HEK293 (cell line): ENCODE results near the gene C5orf34.

Source experiments
- CTCF ChIA-PET: fragments of 350-600 bp; formaldehyde crosslinking; extraction: SDS; loops from one replicate; lab custom pipeline; 2021; ENCODE audit warnings: antibody characterized with exemption; lab: Yijun Ruan, JAX
- POLR2A ChIA-PET: fragments of 300-600 bp; formaldehyde crosslinking; extraction: SDS; loops from one replicate; lab custom pipeline; 2020; ENCODE audit warnings: antibody characterized with exemption, inconsistent platforms; lab: Yijun Ruan, JAX
- H3K27ac ChIP-seq: fragments of 200-500 bp; sonication (Bioruptor generic); 2 replicates; pipeline ENCODE4 v1.5.1; 2014; ENCODE audit warnings: low read depth, low read length, control low read depth, inconsistent platforms; ENCODE audit errors: extremely low read depth
- H3K36me3 ChIP-seq, 2 experiments: fragments of 200-500 bp in 1 of 2; sonication (Bioruptor generic) in 1 of 2; 1 replicate in 1 of 2; 2 replicates in 1 of 2; pipeline ENCODE4 v1.5.1; 2014 to 2017; ENCODE audit warnings: inconsistent platforms in 2 of 2, low read length in 2 of 2; ENCODE audit not compliant: control insufficient read depth in 2 of 2, insufficient read depth in 1 of 2
- H3K4me1 ChIP-seq: fragments of 200-500 bp; sonication (Bioruptor generic); 2 replicates; pipeline ENCODE4 v1.5.1; 2014; ENCODE audit warnings: mild to moderate bottlenecking, low read length, inconsistent platforms; ENCODE audit not compliant: control insufficient read depth, insufficient read depth
- H3K4me3 ChIP-seq: 2 replicates; pipeline ENCODE4 v1.5.1; 2011; ENCODE audit warnings: low read depth, mild to moderate bottlenecking, control low read depth, low read length, moderate library complexity
- H3K9me3 ChIP-seq: fragments of 200-500 bp; sonication (Bioruptor generic); 2 replicates; pipeline ENCODE4 v1.5.1; 2014; ENCODE audit warnings: low read depth, low read length, inconsistent platforms; ENCODE audit not compliant: control insufficient read depth, insufficient read depth
- HOXD13 ChIP-seq: sonication (generic); formaldehyde crosslinking; IDR thresholded peaks from 2 replicates; pipeline ENCODE4 v1.8.0; 2022; ENCODE audit warnings: missing genetic modification reagents, borderline replicate concordance
- KLF10 ChIP-seq: fragments of 450-650 bp; IDR thresholded peaks from 2 replicates; pipeline ENCODE4 v1.5.1; 2018; ENCODE audit warnings: missing biosample characterization, mild to moderate bottlenecking, missing genetic modification characterization
- TCF7L2 ChIP-seq: IDR thresholded peaks from 2 replicates; pipeline ENCODE4 v1.6.1; 2011; ENCODE audit warnings: low read depth, mild to moderate bottlenecking, inconsistent platforms, low read length, moderate library complexity, borderline replicate concordance
- YY1 ChIP-seq: fragments of 450-650 bp; formaldehyde crosslinking; IDR thresholded peaks from 2 replicates; pipeline ENCODE4 v1.5.1; 2018; ENCODE audit warnings: missing biosample characterization, missing genetic modification characterization
- ZBTB8A ChIP-seq: fragments of 450-650 bp; formaldehyde crosslinking; IDR thresholded peaks from 2 replicates; pipeline ENCODE4 v1.5.1; 2016; ENCODE audit warnings: missing biosample characterization, missing genetic modification characterization
- ZEB2 ChIP-seq: fragments of 450-650 bp; formaldehyde crosslinking; IDR thresholded peaks from 2 replicates; pipeline ENCODE4 v1.5.1; 2016; ENCODE audit warnings: missing biosample characterization, missing genetic modification characterization
- ZNF169 ChIP-seq: fragments of 450-650 bp; formaldehyde crosslinking; IDR thresholded peaks from 2 replicates; pipeline ENCODE4 v1.5.1; 2016; ENCODE audit warnings: missing biosample characterization, missing genetic modification characterization
- ZNF184 ChIP-seq: fragments of 450-650 bp; IDR thresholded peaks from 2 replicates; pipeline ENCODE4 v1.5.1; 2018; ENCODE audit warnings: missing biosample characterization, mild to moderate bottlenecking, missing genetic modification characterization
- ZNF24 ChIP-seq: fragments of 450-650 bp; formaldehyde crosslinking; IDR thresholded peaks from 2 replicates; pipeline ENCODE4 v1.5.1; 2016; ENCODE audit warnings: missing biosample characterization, missing genetic modification characterization
- ZNF394 ChIP-seq: fragments of 450-650 bp; formaldehyde crosslinking; IDR thresholded peaks from 2 replicates; pipeline ENCODE4 v1.5.1; 2016; ENCODE audit warnings: missing biosample characterization, missing genetic modification characterization, mild to moderate bottlenecking, moderate library complexity, borderline replicate concordance
- ZNF510 ChIP-seq: fragments of 450-650 bp; formaldehyde crosslinking; IDR thresholded peaks from 2 replicates; pipeline ENCODE4 v1.5.1; 2018; ENCODE audit warnings: mild to moderate bottlenecking, missing genetic modification characterization, missing biosample characterization; ENCODE audit not compliant: insufficient replicate concordance
- ZNF596 ChIP-seq: fragments of 450-650 bp; IDR thresholded peaks from 2 replicates; pipeline ENCODE4 v1.5.0; 2018; ENCODE audit warnings: missing biosample characterization, mild to moderate bottlenecking, missing genetic modification characterization, moderate library complexity
- ZNF621 ChIP-seq: fragments of 450-650 bp; formaldehyde crosslinking; IDR thresholded peaks from 2 replicates; pipeline ENCODE4 v1.5.1; 2017; ENCODE audit warnings: missing biosample characterization, missing genetic modification characterization
- ZNF701 ChIP-seq: fragments of 450-650 bp; formaldehyde crosslinking; IDR thresholded peaks from 2 replicates; pipeline ENCODE4 v1.5.1; 2016; ENCODE audit warnings: missing biosample characterization, missing genetic modification characterization
- ZNF843 ChIP-seq: fragments of 450-650 bp; formaldehyde crosslinking; IDR thresholded peaks from 2 replicates; pipeline ENCODE4 v1.5.1; 2016; ENCODE audit warnings: missing biosample characterization, missing genetic modification characterization
- ZSCAN30 ChIP-seq: fragments of 450-650 bp; IDR thresholded peaks from 2 replicates; pipeline ENCODE4 v1.5.1; 2018; ENCODE audit warnings: missing biosample characterization, mild to moderate bottlenecking, missing genetic modification characterization, moderate library complexity
- TF ChIP-seq, protein P1 (sequence below): fragments of 450-650 bp; formaldehyde crosslinking; IDR thresholded peaks from 2 replicates; pipeline ENCODE4 v1.5.1; 2016; ENCODE audit warnings: missing biosample characterization, missing genetic modification characterization
- TF ChIP-seq, protein P2 (sequence below): fragments of 450-650 bp; formaldehyde crosslinking; IDR thresholded peaks from 2 replicates; pipeline ENCODE4 v1.5.1; 2017; ENCODE audit warnings: missing biosample characterization, missing genetic modification characterization
- TF ChIP-seq, protein P3 (sequence below): fragments of 450-650 bp; formaldehyde crosslinking; IDR thresholded peaks from 2 replicates; pipeline ENCODE4 v1.5.1; 2016; ENCODE audit warnings: missing biosample characterization, missing genetic modification characterization, borderline replicate concordance
- TF ChIP-seq, protein P4 (sequence below): fragments of 450-650 bp; formaldehyde crosslinking; IDR thresholded peaks from 2 replicates; pipeline ENCODE4 v1.5.1; 2016; ENCODE audit warnings: missing biosample characterization, missing genetic modification characterization

The C5orf34 gene

DNA sequence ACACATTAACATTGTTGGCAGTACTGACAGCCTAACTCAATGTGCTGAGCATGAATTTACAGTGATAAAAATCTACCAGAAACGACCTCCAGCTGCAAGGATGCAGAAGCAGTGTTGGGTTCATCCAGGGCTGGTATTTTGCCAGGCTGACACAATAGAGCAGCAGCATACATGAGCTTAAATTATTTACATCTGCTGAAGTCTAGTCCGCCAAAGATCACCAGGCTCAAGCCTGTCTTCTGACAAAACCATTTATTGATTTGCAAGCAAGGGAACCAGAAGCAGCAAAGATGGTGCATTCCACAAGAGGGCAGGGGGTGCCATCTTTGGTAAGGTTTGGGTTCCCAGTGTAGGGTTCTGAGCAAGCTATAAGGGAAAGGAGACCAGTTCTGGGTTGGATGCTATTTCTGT lies 8.7 kb upstream of the C5orf34 start:
- no peaks in the 10 kb centered on the region for H3K9me3 ChIP-seq
- no peak overlapping the region for H3K27ac ChIP-seq
- H3K4me1 ChIP-seq = no peaks in the 10 kb centered on the region
- TF ChIP-seq ZNF843 (tag by site-specific recombination) (no peak), HOXD13 (CRISPR knock-in tag) (no peak), ZNF184 (tag by site-specific recombination) (no peak), ZNF596 (no peak), ZNF394 (tag by site-specific recombination) (no peak), ZEB2 (tag by site-specific recombination) (no peak), ZNF701 (tag by site-specific recombination) (no peak), ZSCAN30 (tag by site-specific recombination) (no peak), TCF7L2 (no peak), YY1 (tag by site-specific recombination) (no peak), ZNF169 (tag by site-specific recombination) (no peak), KLF10 (tag by site-specific recombination) (no peak), ZNF621 (no peak), ZNF510 (tag by site-specific recombination) (no peak), ZNF24 (tag by site-specific recombination) (no peak), ZBTB8A (tag by site-specific recombination) (no peak)
- TF ChIP-seq, protein P1, sequence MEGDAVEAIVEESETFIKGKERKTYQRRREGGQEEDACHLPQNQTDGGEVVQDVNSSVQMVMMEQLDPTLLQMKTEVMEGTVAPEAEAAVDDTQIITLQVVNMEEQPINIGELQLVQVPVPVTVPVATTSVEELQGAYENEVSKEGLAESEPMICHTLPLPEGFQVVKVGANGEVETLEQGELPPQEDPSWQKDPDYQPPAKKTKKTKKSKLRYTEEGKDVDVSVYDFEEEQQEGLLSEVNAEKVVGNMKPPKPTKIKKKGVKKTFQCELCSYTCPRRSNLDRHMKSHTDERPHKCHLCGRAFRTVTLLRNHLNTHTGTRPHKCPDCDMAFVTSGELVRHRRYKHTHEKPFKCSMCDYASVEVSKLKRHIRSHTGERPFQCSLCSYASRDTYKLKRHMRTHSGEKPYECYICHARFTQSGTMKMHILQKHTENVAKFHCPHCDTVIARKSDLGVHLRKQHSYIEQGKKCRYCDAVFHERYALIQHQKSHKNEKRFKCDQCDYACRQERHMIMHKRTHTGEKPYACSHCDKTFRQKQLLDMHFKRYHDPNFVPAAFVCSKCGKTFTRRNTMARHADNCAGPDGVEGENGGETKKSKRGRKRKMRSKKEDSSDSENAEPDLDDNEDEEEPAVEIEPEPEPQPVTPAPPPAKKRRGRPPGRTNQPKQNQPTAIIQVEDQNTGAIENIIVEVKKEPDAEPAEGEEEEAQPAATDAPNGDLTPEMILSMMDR (tag by site-specific recombination) = no peak
- TF ChIP-seq, protein P2, sequence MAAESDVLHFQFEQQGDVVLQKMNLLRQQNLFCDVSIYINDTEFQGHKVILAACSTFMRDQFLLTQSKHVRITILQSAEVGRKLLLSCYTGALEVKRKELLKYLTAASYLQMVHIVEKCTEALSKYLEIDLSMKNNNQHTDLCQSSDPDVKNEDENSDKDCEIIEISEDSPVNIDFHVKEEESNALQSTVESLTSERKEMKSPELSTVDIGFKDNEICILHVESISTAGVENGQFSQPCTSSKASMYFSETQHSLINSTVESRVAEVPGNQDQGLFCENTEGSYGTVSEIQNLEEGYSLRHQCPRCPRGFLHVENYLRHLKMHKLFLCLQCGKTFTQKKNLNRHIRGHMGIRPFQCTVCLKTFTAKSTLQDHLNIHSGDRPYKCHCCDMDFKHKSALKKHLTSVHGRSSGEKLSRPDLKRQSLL (tag by site-specific recombination) = no peak
- TF ChIP-seq, protein P3, sequence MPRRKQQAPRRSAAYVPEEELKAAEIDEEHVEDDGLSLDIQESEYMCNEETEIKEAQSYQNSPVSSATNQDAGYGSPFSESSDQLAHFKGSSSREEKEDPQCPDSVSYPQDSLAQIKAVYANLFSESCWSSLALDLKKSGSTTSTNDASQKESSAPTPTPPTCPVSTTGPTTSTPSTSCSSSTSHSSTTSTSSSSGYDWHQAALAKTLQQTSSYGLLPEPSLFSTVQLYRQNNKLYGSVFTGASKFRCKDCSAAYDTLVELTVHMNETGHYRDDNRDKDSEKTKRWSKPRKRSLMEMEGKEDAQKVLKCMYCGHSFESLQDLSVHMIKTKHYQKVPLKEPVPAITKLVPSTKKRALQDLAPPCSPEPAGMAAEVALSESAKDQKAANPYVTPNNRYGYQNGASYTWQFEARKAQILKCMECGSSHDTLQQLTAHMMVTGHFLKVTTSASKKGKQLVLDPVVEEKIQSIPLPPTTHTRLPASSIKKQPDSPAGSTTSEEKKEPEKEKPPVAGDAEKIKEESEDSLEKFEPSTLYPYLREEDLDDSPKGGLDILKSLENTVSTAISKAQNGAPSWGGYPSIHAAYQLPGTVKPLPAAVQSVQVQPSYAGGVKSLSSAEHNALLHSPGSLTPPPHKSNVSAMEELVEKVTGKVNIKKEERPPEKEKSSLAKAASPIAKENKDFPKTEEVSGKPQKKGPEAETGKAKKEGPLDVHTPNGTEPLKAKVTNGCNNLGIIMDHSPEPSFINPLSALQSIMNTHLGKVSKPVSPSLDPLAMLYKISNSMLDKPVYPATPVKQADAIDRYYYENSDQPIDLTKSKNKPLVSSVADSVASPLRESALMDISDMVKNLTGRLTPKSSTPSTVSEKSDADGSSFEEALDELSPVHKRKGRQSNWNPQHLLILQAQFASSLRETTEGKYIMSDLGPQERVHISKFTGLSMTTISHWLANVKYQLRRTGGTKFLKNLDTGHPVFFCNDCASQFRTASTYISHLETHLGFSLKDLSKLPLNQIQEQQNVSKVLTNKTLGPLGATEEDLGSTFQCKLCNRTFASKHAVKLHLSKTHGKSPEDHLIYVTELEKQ (tag by site-specific recombination) = no peak
- TF ChIP-seq, protein P4, sequence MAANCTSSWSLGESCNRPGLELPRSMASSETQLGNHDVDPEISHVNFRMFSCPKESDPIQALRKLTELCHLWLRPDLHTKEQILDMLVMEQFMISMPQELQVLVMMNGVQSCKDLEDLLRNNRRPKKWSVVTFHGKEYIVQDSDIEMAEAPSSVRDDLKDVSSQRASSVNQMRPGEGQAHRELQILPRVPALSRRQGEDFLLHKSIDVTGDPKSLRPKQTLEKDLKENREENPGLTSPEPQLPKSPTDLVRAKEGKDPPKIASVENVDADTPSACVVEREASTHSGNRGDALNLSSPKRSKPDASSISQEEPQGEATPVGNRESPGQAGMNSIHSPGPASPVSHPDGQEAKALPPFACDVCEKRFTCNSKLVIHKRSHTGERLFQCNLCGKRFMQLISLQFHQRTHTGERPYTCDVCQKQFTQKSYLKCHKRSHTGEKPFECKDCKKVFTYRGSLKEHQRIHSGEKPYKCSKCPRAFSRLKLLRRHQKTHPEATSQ (tag by site-specific recombination) = no peak
- POLR2A ChIA-PET = interaction anchor here (0.8 to 1.9 kb wide), 2 partner anchors 8 to 39 kb away, joined by 3 to 11 read pairs; partner anchors contain the start of gene C5orf34
- no peak overlapping the region for H3K4me3 ChIP-seq
- CTCF ChIA-PET = interaction anchor here (1.0 kb wide), 1 partner anchor 11 kb away, joined by 4 read pairs; no protein-coding TSS in a partner anchor
- H3K36me3 ChIP-seq = peaks cover 24 to 33% of the 10 kb centered on the region in 2 experiments; a peak in 2 of 3 replicates
